DMS153 treated with DMSO at 0.1 percent for 48 hours (cell line): ENCODE data around the gene PBXIP1.
A peak's percentile ranks its signal among the peaks of the same experiment; 100 is the strongest.
"Not testable (repeated sequence)": the region's sequence is repeated elsewhere in the genome, so short reads cannot be mapped to it uniquely, and the experiment has no call there.

Source experiments
- DNase-seq: peaks from one replicate; lab custom pipeline; 2025; ENCODE audit not compliant: unreplicated experiment; lab: John Stamatoyannopoulos, UW

The PBXIP1 gene

GRCh38 chr1:154995301-154995983, 39.5 kb upstream of the PBXIP1 start:
- DNase-seq: not testable (repeated sequence)

DNA sequence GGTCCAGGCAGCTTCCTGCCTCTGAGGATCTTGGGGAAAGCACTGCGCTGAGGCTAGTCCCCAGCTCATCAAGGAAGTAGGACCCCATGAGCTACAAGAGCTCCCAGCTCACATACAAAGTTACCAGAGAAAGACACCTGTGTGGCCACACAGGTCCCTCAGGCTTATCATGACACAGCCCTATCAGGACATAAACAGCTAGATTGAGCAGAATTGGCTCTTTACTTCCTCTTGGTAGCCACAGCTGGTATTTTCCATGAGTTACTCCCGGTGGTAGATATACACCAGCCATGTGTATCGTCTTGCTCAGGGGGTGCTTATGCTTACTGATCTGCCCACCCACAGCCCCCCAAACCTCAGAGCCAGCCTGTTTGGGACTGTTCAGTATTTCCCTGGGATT, 38.7 kb upstream of the PBXIP1 start:
- no peak for DNase-seq

DNA sequence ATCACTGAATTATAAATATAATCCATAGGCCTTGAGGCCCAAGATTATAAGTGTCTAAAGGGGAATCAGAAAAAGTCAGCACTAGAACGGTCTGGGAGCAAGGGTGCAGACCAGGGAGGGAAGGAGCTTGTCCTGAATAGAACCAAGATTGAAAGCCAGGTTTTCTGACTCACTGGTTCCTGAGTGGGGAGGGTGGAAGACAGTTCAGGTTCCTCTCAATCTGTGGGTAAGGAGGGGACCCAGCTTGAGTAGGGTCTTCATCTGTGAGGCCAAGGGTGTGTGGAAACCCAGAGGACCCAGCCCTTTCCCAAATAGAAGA, 38.3 kb upstream of the PBXIP1 start:
- no peak for DNase-seq

GRCh38 chr1:154993572-154994268, 37.8 kb upstream of the PBXIP1 start, which contains the start of gene LENEP:
Gene LENEP, plus strand, starts transcription at chr1:154993586. Its CDS starts 22 bp downstream, at chr1:154993608.
- no peak for DNase-seq

DNA sequence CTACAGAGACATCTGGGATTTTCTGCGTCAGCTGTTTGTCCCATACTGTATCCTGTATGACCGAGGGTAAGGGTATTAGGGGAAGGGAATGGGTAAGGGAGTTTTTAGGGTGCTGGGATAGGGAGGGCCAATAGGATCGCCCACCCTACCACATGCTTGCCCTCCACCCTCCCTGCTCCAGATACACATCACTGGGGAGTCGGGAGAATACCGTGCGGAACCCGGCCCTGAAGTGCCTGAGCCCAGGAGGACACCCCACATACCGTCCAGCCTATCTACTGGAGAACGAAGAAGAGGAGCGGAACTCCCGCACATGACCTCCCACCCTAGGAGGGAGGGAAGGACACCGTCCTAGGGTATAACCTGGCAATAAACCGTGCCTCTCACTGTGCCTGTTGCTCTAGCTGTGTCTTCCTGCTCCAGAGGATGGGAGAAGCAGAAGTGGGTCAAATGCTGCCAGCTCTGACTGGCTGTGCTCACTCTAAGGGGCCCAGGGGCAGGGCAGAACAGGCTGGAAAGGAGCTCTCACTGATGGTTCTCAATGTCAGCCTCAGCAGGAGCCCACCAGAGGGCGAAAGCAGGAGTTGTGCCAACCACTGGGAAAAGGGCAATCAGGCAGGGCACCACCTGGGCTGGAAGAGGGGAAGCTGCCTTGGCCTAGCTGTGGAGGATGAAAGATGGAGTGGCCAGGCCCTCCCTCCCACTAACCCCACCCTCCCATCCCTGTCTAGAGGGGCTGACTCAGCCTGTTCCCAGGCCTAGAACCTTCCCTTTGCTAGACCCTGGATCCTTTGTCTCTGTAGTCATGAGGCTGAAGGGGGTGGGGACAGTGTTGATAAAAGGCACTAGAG, 37.0 kb upstream of the PBXIP1 start:
- DNase-seq: no peak

GRCh38 chr1:154990276-154990675, 34.4 kb upstream of the PBXIP1 start:
- no peak for DNase-seq

DNA sequence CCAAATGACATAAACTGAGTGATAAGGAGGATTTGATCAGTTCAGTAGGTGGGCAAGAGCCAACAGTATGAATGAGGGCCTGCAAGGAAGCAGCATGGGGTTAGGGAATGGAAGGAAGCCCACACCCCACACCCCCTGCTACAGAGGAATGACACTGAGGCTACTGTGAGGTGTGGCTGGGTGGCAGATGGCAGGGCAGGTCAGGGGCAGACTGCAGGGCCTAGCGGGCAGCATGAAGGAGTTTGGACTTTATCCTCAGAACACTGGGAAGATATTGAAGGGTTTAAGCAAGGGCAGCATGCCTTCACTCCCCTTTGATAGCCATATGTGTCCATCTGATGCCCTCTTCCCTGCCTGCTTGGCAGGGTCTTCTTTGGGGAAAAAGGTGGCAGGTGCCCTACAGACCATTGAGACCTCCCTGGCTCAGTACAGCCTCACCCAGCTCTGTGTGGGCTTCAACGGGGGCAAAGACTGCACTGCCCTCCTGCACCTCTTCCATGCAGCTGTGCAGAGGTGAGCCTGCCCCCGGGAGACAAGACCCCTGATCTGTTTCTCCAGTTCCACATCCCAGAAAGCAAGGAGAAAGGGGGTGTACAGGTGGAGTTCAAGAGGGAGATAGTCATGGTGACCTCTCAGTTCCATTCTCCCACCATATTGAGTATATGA, 33.4 kb upstream of the PBXIP1 start:
- DNase-seq: no peak

- no peak for DNase-seq
Measured at GRCh38 chr1:154988058-154988954, 32.4 kb upstream of the PBXIP1 start.

DNA sequence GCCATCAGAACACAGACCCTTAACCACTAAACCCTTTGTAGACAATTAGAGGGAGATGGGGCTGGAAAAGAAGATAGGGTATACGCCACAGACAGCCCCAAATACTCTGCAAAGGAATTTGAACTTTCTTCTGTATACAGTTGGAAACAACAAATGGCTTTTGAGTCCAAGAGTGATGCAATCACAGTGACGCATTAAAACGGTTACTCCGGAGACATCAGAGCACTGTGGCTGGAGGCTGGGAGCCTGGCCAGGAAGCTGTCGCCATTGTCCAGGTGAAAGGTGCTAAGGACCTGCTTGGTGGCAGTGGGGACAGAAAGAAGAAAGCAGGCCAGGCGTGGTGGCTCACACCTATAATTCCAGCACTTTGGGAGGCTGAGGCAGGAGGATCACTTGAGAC, 31.4 kb upstream of the PBXIP1 start:
- no peak for DNase-seq

DNA sequence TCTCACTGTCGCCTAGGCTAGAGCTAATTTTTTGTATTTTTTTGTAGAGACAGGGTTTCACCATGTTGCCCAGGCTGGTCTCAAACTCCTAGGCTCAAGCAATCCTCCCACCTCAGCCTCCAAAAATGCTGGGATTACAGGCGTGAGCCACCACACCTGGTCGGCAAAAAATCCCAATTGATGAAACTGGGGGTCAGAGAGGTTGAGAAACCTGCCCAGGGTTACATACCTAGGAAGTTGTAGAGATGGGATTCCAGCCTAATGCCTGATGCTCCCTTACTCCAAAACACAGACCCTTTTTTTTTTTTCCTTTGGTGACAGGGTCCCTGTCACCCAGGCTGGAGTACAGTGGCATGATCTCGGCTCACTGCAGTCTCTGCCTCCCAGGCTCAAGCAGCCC, 30.8 kb upstream of the PBXIP1 start:
- not testable (repeated sequence) for DNase-seq

DNA sequence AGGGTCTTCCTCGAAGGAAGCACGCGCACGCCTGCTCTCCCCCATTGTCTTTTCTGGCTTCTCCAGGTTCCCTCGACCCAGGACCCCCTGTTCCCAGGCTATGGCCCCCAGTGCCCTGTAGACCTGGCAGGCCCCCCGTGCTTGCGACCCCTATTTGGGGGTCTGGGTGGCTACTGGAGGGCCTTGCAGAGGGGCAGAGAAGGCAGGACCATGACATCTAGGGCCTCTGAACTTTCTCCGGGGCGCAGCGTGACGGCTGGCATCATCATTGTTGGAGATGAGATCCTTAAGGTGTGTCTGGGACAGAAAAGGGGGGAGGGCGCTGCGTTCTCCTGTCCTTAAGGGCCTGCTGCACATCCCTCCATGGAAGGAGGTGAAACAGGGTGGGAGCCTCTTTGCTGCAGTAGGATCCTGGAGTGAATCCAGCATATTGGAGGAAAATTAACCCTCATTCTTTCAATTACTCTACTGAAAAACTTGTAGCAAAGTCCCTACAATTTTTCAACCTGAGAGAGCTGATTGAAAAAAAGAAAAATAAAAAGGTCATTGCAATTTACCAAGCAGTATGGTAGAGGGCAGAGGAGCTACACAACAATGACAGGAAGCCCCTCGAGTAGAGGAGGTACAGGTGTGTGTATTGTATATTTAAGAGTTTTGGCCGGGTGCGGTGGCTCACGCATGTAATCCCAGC, 28.0 kb upstream of the PBXIP1 start:
- no peak for DNase-seq

DNA sequence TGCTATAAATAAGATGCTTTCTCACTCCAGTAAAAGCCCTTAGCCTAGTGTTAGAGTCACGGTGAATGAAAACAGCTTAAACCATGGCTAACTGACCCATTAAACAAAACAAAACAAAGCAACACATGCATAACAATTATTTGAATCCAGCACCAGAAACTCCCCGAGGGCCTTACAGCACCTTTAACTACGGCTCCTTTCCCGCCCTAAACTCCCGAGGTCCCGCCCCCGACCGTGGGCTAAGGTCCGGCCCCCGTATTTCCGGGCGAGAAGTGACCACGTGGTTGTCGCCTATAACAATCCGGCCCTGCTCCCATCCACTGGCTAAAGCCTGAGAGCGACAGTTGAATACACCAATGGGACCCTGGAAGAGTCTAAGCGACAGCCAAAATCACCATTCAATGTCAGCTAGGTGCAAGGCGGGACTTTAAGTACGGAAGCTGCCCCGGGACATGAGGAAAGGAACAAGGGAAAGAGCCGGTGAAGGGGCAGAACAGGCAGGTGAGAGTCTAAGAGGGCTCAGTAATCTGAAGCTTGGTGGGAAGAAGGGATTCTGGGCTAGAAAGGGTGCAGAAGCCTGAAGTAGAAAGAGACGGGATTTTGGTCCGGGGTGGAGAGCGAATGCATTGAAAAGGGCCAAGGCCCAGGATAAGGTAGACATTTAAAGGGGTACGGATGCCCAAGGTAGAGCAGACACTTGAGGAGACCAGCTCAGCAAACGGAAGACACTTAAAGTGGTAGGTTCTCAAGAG, 27.2 kb upstream of the PBXIP1 start, which contains the start of gene FLAD1:
TSS of gene FLAD1 (plus strand) at position 448 of the 752 bp plus-strand sequence. CDS start 351 bp downstream, outside the sequence.
- peak; percentile 100 for DNase-seq

DNA sequence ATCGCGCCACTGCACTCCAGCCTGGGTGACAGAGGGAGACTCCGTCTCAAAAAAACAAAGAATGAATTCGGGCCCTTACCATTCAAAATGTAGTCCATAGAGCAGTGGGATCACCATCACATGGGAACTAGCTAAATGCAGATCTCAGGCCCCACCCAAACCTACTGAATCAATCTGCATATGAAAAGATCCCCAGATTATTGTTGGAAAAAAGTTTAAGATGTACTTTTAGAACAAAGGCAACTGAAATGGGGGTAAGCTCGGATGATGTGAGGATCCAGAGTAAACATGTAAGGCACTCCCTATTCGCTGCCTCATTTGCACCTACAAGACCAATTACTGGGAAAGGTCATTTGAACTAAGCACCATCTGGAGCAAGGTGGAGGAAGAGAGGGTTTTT, 26.4 kb upstream of the PBXIP1 start:
- DNase-seq: no peak

GRCh38 chr1:154978360-154978759, 22.5 kb upstream of the PBXIP1 start:
- no peak for DNase-seq

- DNase-seq: not testable (repeated sequence)
Measured at GRCh38 chr1:154977762-154978161, 21.9 kb upstream of the PBXIP1 start.

GRCh38 chr1:154975409-154976059, 19.6 kb upstream of the PBXIP1 start:
- no peak for DNase-seq

GRCh38 chr1:154974808-154975408, 19.0 kb upstream of the PBXIP1 start:
- DNase-seq: peak; percentile 99
